ENCODE data around the gene AGAP5.

AGAP5 gene

GRCh38 chr10:73625004-73625883 lies 72.7 kb downstream of the AGAP5 start:
- no peak for DNase-seq

All from effector CD4-positive, alpha-beta T cell (primary cell).